Endothelial cell of umbilical vein (primary cell): Measurements from ENCODE around the gene CS. TPM values are rescaled to one million over a fixed set of nuclear protein-coding genes. Genes with fewer than 3 reads are reported as not detected.

ENCODE experiments used
- BruUV-seq: library from RNA; stranded (reverse); fragments of 400-500 nt; replicated peaks from 2 replicates; lab custom pipeline; 2021; lab: Mats Ljungman, UMichigan
- CTCF ChIA-PET: fragments of 300-600, 350-600 bp; sonication (Branson Sonifier 250); formaldehyde crosslinking; loops from one replicate; lab custom pipeline; 2021; ENCODE audit warnings: antibody characterized with exemption, inconsistent platforms; lab: Charles Lee
- POLR2A ChIA-PET: fragments of 300-600, 350-600 bp; sonication (Branson Sonifier 250); formaldehyde crosslinking; loops from one replicate; lab custom pipeline; 2021; ENCODE audit warnings: antibody characterized with exemption, inconsistent platforms; lab: Charles Lee
- DNase-seq: peaks from one replicate; pipeline ENCODE4 v3.0.0-alpha.2; 2011; ENCODE audit warnings: low read depth, low spot score
- FAIRE-seq: peaks from 2 replicates; lab custom pipeline; 2011; peaks lifted over from hg19 to GRCh38; lab: Jason Lieb, UNC
- H2AFZ ChIP-seq: 2 replicates; pipeline ENCODE4 v1.6.0; 2012; ENCODE audit warnings: low read depth, low read length, control low read depth, inconsistent platforms
- H3K27ac ChIP-seq: 2 replicates; pipeline ENCODE4 v1.5.1; 2011; ENCODE audit warnings: low read depth, mild to moderate bottlenecking, control low read depth, low read length, moderate library complexity; ENCODE audit not compliant: insufficient read depth
- H3K27me3 ChIP-seq, 2 experiments: 2 replicates each; pipeline versions ENCODE4 v1.6.0 to v1.6.1; 2011; ENCODE audit warnings: low read length in 2 of 2, mixed read lengths in 1 of 2; ENCODE audit not compliant: control insufficient read depth in 2 of 2, insufficient read depth in 2 of 2
- H3K36me3 ChIP-seq, 2 experiments: 2 replicates in 1 of 2; 3 replicates in 1 of 2; pipeline ENCODE4 v1.5.1; 2011; ENCODE audit warnings: low read length in 2 of 2, mild to moderate bottlenecking in 1 of 2, moderate library complexity in 1 of 2; ENCODE audit not compliant: control insufficient read depth in 2 of 2, insufficient read depth in 2 of 2; ENCODE audit errors: extremely low read depth in 1 of 2
- H3K4me1 ChIP-seq: 3 replicates; pipeline ENCODE4 v1.5.1; 2011; ENCODE audit warnings: mild to moderate bottlenecking, low read length; ENCODE audit not compliant: control insufficient read depth, insufficient read depth; ENCODE audit errors: extremely low read depth
- H3K4me2 ChIP-seq: 2 replicates; pipeline ENCODE4 v1.6.1; 2011; ENCODE audit warnings: low read length, control low read depth, mixed read lengths; ENCODE audit not compliant: insufficient read depth
- H3K4me3 ChIP-seq, 3 experiments: fragments of 200-600 bp in 1 of 3; sonication (generic), shearing (Covaris generic) in 1 of 3; replicated peaks in 1 of 3; 2 replicates each; pipeline ENCODE4 v1.5.1; 2011 to 2016; ENCODE audit warnings: control low read depth in 3 of 3, low read length in 3 of 3, mild to moderate bottlenecking in 2 of 3, inconsistent platforms in 1 of 3, low read depth in 1 of 3, moderate library complexity in 1 of 3; ENCODE audit not compliant: insufficient read depth in 1 of 3
- H3K79me2 ChIP-seq: 2 replicates; pipeline ENCODE4 v1.6.0; 2012; ENCODE audit warnings: low read length, inconsistent platforms; ENCODE audit not compliant: control insufficient read depth, insufficient read depth
- H3K9ac ChIP-seq: replicated peaks from 2 replicates; pipeline ENCODE3; 2011; ENCODE audit warnings: low read length, control low read depth; ENCODE audit not compliant: insufficient read depth; ENCODE audit errors: extremely low read depth
- H3K9me1 ChIP-seq: replicated peaks from 3 replicates; pipeline ENCODE4 v1.6.0; 2011; ENCODE audit warnings: mild to moderate bottlenecking, low read length; ENCODE audit not compliant: control insufficient read depth, insufficient read depth; ENCODE audit errors: extremely low read depth
- H3K9me3 ChIP-seq: replicated peaks from 2 replicates; pipeline ENCODE4 v1.5.1; 2012; ENCODE audit warnings: low read length, inconsistent platforms; ENCODE audit not compliant: control insufficient read depth, insufficient read depth
- H4K20me1 ChIP-seq: replicated peaks from 2 replicates; pipeline ENCODE3; 2011; ENCODE audit warnings: mild to moderate bottlenecking, low read length; ENCODE audit not compliant: control insufficient read depth, insufficient read depth; ENCODE audit errors: extremely low read depth
- CTCF ChIP-seq, 2 donors: IDR thresholded peaks; 1 replicate in 1 of 2; 2 replicates in 1 of 2; pipeline ENCODE4 v1.5.1; 2011; ENCODE audit warnings: low read length in 2 of 2, mild to moderate bottlenecking in 2 of 2, moderate library complexity in 2 of 2, control low read depth in 1 of 2, inconsistent platforms in 1 of 2, low read depth in 1 of 2; ENCODE audit not compliant: insufficient read depth in 1 of 2; ENCODE audit errors: extremely low read depth in 1 of 2
- EZH2 ChIP-seq: IDR thresholded peaks from 2 replicates; pipeline ENCODE4 v1.6.1; 2012; ENCODE audit warnings: borderline replicate concordance, low read depth, mild to moderate bottlenecking, moderate library complexity, low read length, inconsistent platforms; ENCODE audit not compliant: severe bottlenecking
- FOS ChIP-seq: IDR thresholded peaks from 2 replicates; pipeline ENCODE4 v1.6.1; 2011; ENCODE audit warnings: mild to moderate bottlenecking, low read length, moderate library complexity, borderline replicate concordance; ENCODE audit not compliant: insufficient read depth
- GATA2 ChIP-seq: IDR thresholded peaks from 2 replicates; pipeline ENCODE4 v1.7.0; 2011; ENCODE audit warnings: low read depth, mild to moderate bottlenecking, moderate library complexity, mixed read lengths, low read length; ENCODE audit not compliant: insufficient read length, insufficient read depth
- JUN ChIP-seq: IDR thresholded peaks from 2 replicates; pipeline ENCODE4 v1.6.1; 2011; ENCODE audit warnings: borderline replicate concordance, low read depth; ENCODE audit not compliant: insufficient read length, insufficient read depth
- MAX ChIP-seq: IDR thresholded peaks from 2 replicates; pipeline ENCODE4 v1.6.1; 2011; ENCODE audit not compliant: insufficient read depth, insufficient read length
- MYC ChIP-seq: IDR thresholded peaks from one replicate; pipeline ENCODE4 v1.6.1; 2011; ENCODE audit warnings: mild to moderate bottlenecking, low read depth, low read length
- POLR2A ChIP-seq: IDR thresholded peaks from 2 replicates; pipeline ENCODE4 v1.6.1; 2012; ENCODE audit warnings: low read depth, mild to moderate bottlenecking, control low read depth, low read length
- POLR2AphosphoS5 ChIP-seq: IDR thresholded peaks from 2 replicates; pipeline ENCODE4 v1.6.1; 2012; ENCODE audit warnings: low read depth, mild to moderate bottlenecking, control low read depth, low read length, moderate library complexity; ENCODE audit not compliant: insufficient read depth
- dilution Hi-C: fragments of 300-500 bp; cut with MboI; formaldehyde crosslinking; loops from one replicate; pipeline ENCODE4 v1.15.0; 2019; ENCODE audit warnings: low sequenced_read_pairs; ENCODE audit not compliant: extremely low pct_ligation_motif_present
- intact Hi-C: fragments of 100-400 bp; cut with micrococcal nuclease; formaldehyde crosslinking; loops from one replicate; pipeline ENCODE4 v1.10.0; 2022
- polyA plus RNA-seq, 4 experiments: library from polyadenylated mRNA; depleted of rRNA in 3 of 4; stranded (reverse) in 3 of 4; unstranded in 1 of 4; fragments of >200 nt; gene quantifications; 2 replicates each; pipeline versions ENCODE4 v1.2.1 to v1.2.3, GENCODE V29; 2011 to 2012; ENCODE audit warnings: missing spikeins in 1 of 4
- total RNA-seq: library from RNA; stranded (reverse); gene quantifications from 2 replicates; pipeline ENCODE4 v1.2.3, GENCODE V29; 2021

The CS gene
- total and polyA plus RNA-seq, 2 donors (not counting 3 experiments of a cell fraction or from before 2014, with no cell fraction given) = 129 to 312 TPM

GRCh38 chr12:56326533-56326932, 26.4 kb upstream of the CS start:
- H3K27ac ChIP-seq = no peak overlapping the region
- H3K4me2 ChIP-seq = no peak overlapping the region
- TF ChIP-seq EZH2 = no peak
- TF ChIP-seq JUN = no peak
- TF ChIP-seq POLR2A = no peak
- no peak for TF ChIP-seq POLR2AphosphoS5
- TF ChIP-seq CTCF (IDR thresholded peaks at IDR 0.05; ENCODE audit: extremely low read depth in 1 of 2, insufficient read depth in 1 of 2, low read depth in 1 of 2, low read length in 2 of 2) = no peak
- no peak for TF ChIP-seq MAX
- no peak for TF ChIP-seq MYC
- no peak for TF ChIP-seq GATA2
- no peak for TF ChIP-seq FOS
- H3K4me1 ChIP-seq = no peaks in the 10 kb centered on the region
- H3K9ac ChIP-seq = no peak overlapping the region
- ChIA-PET POLR2A (no interaction called here), CTCF (interaction anchor here (1.0 kb wide), 1 partner anchor 12 kb away, joined by 3 read pairs; no protein-coding TSS in a partner anchor)
- dilution Hi-C loops (no loop called here), intact Hi-C loops (no loop called here)
- FAIRE-seq = no peak
- H3K9me1 ChIP-seq = no peaks in the 10 kb centered on the region
- H3K9me3 ChIP-seq = no peaks in the 10 kb centered on the region
- H3K79me2 ChIP-seq = no peaks in the 10 kb centered on the region
- no peak overlapping the region for H3K4me3 ChIP-seq
- H3K36me3 ChIP-seq = peaks cover 0 to 2% of the 10 kb centered on the region in 2 experiments
- no peaks in the 10 kb centered on the region for H4K20me1 ChIP-seq
- no peak for DNase-seq
- no peak overlapping the region for H2AFZ ChIP-seq
- no peaks in the 10 kb centered on the region for H3K27me3 ChIP-seq
- no TSS peak for BruUV-seq
